ENCODE results near the gene EYS.

The EYS gene

GRCh38 chr6:64723327-64724058 lies 983.5 kb downstream of the EYS start:
- DNase-seq (ENCODE audit: low read depth in 2 of 2), result no peak

DNA sequence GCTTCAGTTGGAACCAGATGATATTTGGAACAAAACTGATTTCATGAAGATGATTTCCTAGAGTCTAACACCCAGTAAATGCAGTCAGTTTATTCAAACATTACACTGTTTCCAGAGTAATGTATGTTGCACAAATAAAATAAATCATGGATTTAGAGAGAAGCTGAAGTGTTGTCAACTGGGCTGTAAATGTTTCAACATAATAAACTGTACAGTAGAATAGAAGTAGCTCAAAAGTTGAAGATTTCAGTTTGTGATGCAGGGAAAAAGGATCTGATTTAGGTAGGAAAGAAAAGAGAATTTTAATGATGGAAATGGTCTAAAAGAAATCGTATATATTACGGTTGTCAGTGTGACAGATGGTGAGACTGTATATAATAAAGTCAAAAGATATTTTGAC lies 985.2 kb downstream of the EYS start:
- no peak for DNase-seq (ENCODE audit: low read depth in 2 of 2)

DNA sequence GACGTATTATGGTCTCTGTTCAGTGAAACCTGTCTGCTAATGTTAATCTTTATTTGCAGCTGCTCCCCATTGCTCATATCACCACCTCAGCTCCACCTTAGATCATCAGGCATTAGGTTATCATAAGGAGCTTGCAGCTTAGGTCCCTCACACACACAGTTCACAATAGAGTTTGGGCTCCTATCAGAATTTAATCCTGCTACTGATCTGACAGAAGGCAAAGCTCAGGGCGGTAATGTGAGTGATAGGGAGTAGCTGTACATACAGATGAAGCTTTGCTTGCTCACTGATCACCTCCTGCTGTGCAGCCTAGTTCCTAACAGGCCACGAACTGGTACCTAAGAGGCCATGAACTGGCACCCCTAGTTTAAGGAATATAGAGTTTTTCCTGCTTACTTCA lies 989.7 kb downstream of the EYS start:
- DNase-seq (ENCODE audit: low read depth in 2 of 2), result no peak

DNA sequence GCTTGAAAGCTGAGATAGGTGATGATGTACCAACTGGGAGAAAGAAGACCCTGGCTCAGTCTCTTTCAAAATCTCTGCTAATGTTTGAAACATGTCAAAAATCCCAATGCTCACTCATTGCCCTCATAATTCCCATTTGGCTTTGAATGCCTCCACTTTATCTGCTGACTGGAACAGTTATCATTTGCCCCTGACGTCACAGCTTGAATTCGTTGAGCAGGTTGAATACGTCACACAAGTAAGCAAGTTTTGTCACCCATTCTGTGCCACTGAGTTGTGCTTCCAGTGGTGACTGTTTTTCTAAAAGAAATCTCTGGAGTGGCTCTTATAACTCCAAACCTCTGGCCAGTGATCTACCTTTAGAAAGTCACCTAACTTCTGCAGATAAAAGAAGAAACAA lies 991.4 kb downstream of the EYS start:
- no peak for DNase-seq (ENCODE audit: low read depth in 2 of 2)

DNA sequence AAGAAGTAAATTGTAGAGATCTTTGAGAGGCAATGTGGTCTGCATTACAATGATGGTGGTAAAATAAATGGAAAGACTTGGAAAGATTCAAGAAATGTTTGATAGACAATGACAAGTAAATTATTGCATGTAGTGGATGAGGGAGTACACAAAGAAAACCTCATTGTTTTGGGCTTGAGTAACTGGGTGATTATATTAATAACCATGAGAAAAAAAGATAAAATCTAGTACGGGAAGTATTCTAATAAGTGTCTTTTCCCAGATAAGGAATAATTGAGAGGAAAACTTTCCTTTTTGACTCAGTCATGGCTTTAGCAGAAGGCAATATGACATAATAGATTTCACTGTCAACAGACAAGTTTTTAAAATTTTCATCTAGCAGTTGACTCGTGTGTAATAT lies 993.0 kb downstream of the EYS start:
- DNase-seq (ENCODE audit: low read depth in 2 of 2), result no peak

GRCh38 chr6:64713175-64713574 lies 993.9 kb downstream of the EYS start:
- no peak for DNase-seq (ENCODE audit: low read depth in 2 of 2)

GRCh38 chr6:64712606-64713005 lies 994.4 kb downstream of the EYS start:
- DNase-seq (ENCODE audit: low read depth in 2 of 2), result no peak

DNA sequence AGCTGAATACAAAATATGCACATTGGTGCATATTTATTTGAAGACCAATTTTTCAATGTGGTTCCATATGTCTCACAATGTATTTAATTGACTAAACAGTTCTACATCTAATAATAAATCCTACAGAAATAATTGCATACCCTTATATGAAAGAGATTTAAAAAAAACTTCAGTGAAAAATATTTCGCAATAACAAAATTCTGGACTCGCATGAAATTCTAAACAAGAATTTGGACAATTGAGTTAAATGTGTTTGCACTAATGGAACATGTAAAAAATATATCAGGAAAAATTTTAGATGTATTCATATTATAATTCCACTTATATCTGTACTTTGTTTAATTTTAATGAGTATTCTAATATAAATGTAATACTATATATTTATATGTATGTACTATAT lies 1003.1 kb downstream of the EYS start:
- DNase-seq (ENCODE audit: low read depth in 2 of 2), result no peak

DNA sequence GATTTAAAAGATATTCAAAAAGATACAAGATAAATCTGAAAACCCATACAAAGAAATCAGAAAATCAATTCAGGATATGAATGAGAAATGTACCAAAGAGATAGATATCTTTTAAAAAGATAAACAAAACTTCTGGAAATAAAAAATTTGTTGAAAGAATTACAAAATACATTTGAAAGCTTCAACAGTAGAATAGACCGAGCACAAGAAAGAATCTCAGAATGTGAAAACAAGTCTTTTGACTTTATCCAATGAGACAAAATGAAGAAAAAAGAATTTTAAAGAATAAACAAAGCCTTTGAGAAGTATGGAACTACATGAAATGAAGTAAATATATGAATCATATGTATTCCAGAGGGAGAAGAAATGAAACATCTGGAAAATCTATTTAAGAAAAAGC lies 1011.0 kb downstream of the EYS start:
- DNase-seq (ENCODE audit: low read depth in 2 of 2), result no peak

DNA sequence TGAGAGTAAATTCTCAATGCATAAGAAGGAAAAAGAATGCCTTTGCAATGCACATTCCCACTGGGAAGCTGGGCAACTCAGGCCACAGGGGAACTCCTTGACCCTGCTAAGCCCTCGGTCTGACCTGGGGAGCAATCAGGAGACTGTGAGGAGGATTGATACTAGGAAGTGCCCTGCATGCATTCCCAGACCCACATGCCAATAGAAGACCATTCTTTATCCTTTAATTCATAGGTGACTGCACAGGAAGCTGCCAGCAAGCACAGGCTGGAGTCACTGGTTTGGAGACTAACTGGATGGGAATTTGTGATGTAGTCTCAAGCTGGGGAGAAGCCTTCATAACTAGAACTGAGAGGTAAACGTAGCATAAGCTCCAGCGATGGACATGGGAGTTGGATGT lies 1012.7 kb downstream of the EYS start:
- DNase-seq (ENCODE audit: low read depth in 2 of 2), result no peak

GRCh38 chr6:64691064-64691463 lies 1016.0 kb downstream of the EYS start:
- no peak for DNase-seq (ENCODE audit: low read depth in 2 of 2)

- no peak for DNase-seq (ENCODE audit: low read depth in 2 of 2)
Measured at GRCh38 chr6:64685401-64685800, 1021.6 kb downstream of the EYS start.

GRCh38 chr6:64683682-64684081 lies 1023.3 kb downstream of the EYS start:
- no peak for DNase-seq (ENCODE audit: low read depth in 2 of 2)

- DNase-seq (ENCODE audit: low read depth in 2 of 2), result no peak
Measured at GRCh38 chr6:64681416-64682160, 1025.4 kb downstream of the EYS start.

GRCh38 chr6:64680446-64680845 lies 1026.6 kb downstream of the EYS start:
- no peak for DNase-seq (ENCODE audit: low read depth in 2 of 2)

- no peak for DNase-seq (ENCODE audit: low read depth in 2 of 2)
Measured at GRCh38 chr6:64679416-64679815, 1027.6 kb downstream of the EYS start.

DNA sequence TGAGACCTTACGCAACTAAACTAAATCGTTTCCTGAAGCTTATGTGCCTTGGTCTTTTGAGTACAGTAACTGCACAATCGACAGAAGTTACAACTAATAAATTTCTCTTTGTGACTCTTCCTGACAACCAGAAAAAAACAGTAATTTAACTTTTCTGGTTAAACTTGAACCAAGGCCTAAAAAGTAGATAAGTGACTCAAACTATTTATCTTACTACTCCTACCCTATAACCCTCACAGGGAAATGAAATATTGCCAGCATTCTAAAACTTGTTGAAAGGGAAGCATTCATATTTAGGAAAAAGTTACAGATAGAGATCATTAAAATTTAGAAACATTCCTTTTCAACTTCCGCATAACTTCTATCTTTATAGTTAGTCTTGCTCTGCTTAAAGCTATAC lies 1034.4 kb downstream of the EYS start:
- no peak for DNase-seq (ENCODE audit: low read depth in 2 of 2)

- DNase-seq (ENCODE audit: low read depth in 2 of 2), result no peak
Measured at GRCh38 chr6:64672131-64672530, 1034.9 kb downstream of the EYS start.

- DNase-seq (ENCODE audit: low read depth in 2 of 2), result no peak
Measured at GRCh38 chr6:64665137-64665536, 1041.9 kb downstream of the EYS start.

DNA sequence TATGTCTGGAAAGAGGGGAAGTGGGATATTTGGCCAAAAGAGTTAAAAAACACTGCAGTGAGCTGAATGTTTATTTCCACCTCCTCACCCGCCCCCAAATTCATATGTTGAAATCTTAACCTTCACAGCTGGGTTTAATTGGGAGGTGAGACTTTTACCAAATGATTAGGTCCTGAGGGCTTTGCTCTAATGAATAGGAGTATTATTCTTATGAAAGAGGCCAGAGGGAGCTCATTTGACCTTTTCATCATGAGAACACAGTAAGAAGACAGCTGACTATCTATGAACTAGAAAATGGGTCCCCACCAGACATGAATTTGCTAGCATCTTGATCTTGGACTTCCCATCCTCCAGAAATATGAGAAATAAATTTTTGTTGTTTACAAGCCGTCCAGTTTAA lies 1042.5 kb downstream of the EYS start:
- DNase-seq (ENCODE audit: low read depth in 2 of 2), result no peak

DNA sequence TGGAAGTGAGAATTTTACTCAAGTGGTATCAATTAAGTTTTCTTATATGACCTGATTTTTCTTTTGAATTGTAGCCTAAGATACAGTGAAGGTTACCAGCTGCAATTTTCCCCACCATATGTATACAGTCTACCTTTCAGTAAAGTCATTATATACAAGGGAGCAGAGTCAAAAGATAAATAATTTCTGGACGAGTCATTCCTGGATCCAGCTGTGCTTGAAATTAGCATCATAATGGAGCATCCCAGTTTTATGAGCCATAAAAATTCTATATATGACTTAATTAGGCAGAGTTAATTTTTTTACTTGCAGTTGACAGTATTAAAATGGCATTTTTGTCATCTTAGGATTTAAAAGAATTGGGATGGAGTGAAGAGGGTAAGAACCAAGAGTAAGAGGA lies 1063.0 kb downstream of the EYS start:
- no peak for DNase-seq (ENCODE audit: low read depth in 2 of 2)

- no peak for DNase-seq (ENCODE audit: low read depth in 2 of 2)
Measured at GRCh38 chr6:64630901-64631300, 1076.1 kb downstream of the EYS start.

DNA sequence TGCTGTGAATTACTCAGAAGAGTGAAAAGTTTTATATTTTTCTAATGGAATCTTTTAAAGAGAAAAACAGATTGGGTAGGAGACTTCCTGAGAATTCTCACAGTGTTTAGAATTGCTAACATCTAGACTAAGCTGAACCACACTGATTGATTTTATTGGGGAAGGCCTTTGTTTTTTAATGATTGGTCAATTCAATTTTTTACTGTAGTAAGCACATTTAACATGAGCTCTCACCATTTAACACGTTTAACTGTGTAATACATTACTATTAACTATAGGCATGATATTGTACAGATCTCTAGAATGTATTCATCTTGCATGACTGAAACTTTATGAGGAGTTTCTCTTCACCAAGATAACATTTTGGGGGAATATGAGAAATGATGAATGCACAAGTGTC lies 1084.1 kb downstream of the EYS start:
- DNase-seq (ENCODE audit: low read depth in 2 of 2), result no peak

DNA sequence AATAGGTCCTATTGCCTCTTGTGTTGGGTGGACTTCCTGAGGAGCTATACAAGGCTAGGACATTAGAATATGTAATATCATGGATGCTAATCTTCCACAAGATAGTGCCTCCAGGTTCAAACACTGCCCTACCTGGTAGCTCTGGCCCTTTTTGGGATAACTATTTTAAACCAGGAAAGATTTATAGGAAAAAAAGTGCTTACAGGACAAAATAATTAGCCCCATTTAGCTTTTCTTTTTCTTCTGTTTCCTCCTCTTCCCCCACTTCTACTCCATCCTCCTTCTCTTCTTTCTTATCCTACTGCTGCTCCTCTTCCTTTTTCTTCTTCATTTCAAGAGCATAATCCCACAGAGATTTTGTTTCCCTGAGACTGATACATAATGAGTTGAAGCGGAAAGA lies 1104.0 kb downstream of the EYS start:
- DNase-seq (ENCODE audit: low read depth in 2 of 2), result no peak
